SK-N-SH treated with all-trans-retinoic acid at 6 μM for 48 hours (cell line): ENCODE measurements around the gene OR10AG1.

Source experiments
- PPARA ChIP-seq: fragments of 250-450 bp; sonication (Bioruptor Pico); IDR thresholded peaks from 2 replicates; pipeline ENCODE4 v1.5.0; 2020; ENCODE audit warnings: mild to moderate bottlenecking, borderline replicate concordance
- ZC3H10 ChIP-seq: fragments of 250-450 bp; sonication (Bioruptor Pico); IDR thresholded peaks from 2 replicates; pipeline ENCODE4 v1.5.1; 2021; ENCODE audit warnings: mild to moderate bottlenecking, moderate library complexity
- ZFP30 ChIP-seq: fragments of 450-650 bp; formaldehyde crosslinking; IDR thresholded peaks from 2 replicates; pipeline ENCODE4 v1.5.0; 2022; ENCODE audit warnings: mild to moderate bottlenecking, moderate library complexity

GRCh38 chr11:55936300-55936699 lies 33.4 kb downstream of the OR10AG1 start, which contains the start of gene OR5I1:
- TF ChIP-seq ZFP30 (CRISPR knock-in tag) (no peak), PPARA (no peak), ZC3H10 (CRISPR knock-in tag) (no peak)
